GM12874 (cell line): ENCODE results near the gene BANF2.

ENCODE experiments used
- CTCF ChIP-seq: IDR thresholded peaks from 2 replicates; pipeline ENCODE4 v1.5.1; 2011; ENCODE audit warnings: low read depth, mild to moderate bottlenecking, control low read depth, low read length, moderate library complexity; ENCODE audit not compliant: insufficient read depth

Gene BANF2

GRCh38 chr20:17768271-17768670 is 68.5 kb downstream of the BANF2 start:
- no peak for TF ChIP-seq CTCF

DNA sequence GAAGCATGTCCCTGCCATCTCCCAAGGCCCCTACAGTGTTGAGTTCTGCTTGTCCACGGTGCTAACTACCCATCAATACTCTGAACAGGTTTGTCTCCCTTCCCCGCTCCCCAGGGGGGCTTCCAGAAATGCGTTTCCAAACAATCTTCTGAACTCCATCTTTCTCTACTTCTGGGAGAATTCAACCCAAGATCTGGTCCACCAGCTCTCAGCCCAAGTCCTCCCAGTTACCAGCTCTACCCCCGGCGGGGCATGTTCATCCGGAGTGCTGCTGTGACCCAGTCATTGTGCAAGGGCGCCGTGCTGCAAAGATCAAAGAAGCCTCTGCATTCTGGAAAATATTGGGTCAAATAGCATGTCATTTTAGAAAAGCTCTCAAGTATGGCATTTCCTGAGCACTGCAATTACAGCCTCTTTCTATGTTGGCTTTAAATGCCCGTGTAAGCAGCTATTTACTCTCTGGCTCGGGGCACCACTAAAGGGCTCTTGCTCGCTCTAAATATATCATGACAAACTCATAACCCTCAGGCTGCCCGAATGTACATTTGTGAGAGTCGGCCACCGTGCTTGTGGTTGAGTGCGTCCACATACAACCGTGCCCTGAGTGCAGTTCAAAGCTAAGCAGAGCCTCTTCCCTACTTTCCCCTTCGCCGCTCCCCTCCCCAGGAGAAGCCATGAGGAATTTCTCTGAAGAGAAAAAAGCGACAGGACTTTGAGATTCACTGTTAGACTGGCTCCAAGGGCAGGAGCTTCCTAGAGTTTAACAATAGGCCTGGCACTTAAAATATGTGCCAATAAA is 71.6 kb downstream of the BANF2 start:
- no peak for TF ChIP-seq CTCF

- no peak for TF ChIP-seq CTCF
Measured at GRCh38 chr20:17772005-17772343, 72.2 kb downstream of the BANF2 start.

- no peak for TF ChIP-seq CTCF
Measured at GRCh38 chr20:17773619-17774018, 73.9 kb downstream of the BANF2 start.

DNA sequence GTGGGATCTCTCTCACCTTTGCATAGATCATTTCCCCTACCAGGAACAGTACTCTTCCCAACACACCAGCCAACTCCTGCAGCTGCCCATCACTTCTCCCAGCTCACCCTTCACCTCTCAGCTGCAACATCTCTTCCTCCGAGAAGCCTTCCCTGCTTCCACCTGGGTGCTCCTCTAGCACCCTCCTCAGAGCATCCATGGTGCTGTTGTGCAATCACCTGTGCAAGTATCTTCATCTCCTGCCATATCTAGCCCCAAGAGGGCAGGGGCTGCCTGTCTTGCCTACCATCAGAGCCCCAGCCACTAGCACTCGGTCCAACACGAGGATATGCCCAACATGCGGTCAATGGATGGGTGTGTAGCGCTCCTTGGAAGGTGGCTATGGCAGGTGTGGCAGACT is 75.8 kb downstream of the BANF2 start:
- no peak for TF ChIP-seq CTCF

DNA sequence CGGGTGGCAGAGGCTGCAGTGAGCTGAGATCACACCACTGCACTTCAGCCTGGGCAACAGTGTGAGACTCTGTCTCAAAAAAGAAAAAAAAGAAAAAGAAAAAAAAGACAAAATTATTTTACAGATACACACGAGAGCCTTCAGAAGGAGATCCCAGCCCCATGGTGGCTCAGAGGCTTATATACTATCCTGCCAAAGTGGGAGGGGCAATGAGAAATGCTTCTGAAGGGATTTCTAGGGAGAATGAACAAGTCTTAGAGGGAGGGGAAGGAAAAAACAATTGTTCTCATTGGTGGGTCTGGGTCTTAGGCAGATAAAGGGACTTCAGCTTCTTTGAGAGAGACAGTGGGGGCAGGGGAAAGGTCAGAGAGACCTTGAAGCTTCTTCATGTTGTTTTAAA is 76.8 kb downstream of the BANF2 start:
- no peak for TF ChIP-seq CTCF

- no peak for TF ChIP-seq CTCF
Measured at GRCh38 chr20:17782768-17783167, 83.0 kb downstream of the BANF2 start.

- TF ChIP-seq CTCF, result no peak
Measured at GRCh38 chr20:17783671-17784070, 83.9 kb downstream of the BANF2 start.
